IMR-90 (cell line): Measurements from ENCODE around the gene DNAJC5G. TPM values are rescaled to one million over a fixed set of nuclear protein-coding genes. Genes with fewer than 3 reads are reported as not detected.

Experiments used
- ATAC-seq: fragments of 200-7000 bp; cut with Tn5 transposase; 2 replicates; pipeline ENCODE4 v1.9.1; 2020; ENCODE audit warnings: low read depth, mild to moderate bottlenecking, moderate library complexity
- BruUV-seq: library from RNA; stranded (reverse); fragments of 400-500 nt; replicated peaks from 2 replicates; lab custom pipeline; 2021; lab: Mats Ljungman, UMichigan
- CTCF ChIA-PET: fragments of 300-600 bp; formaldehyde crosslinking; extraction: SDS; loops from one replicate; lab custom pipeline; 2021; ENCODE audit warnings: antibody characterized with exemption; lab: Yijun Ruan, JAX
- POLR2A ChIA-PET: fragments of 300-600 bp; sonication (Branson Sonifier 250); formaldehyde crosslinking; loops from one replicate; lab custom pipeline; 2022; ENCODE audit warnings: antibody characterized with exemption; ENCODE audit not compliant: unreplicated experiment; lab: Charles Lee
- DNase-seq: peaks from one replicate; pipeline ENCODE4 v3.0.0; 2013
- H2AFZ ChIP-seq: replicated peaks from 2 replicates; pipeline ENCODE3; 2013; ENCODE audit warnings: low read length, mild to moderate bottlenecking; ENCODE audit not compliant: poor library complexity
- H2AK5ac ChIP-seq: 2 replicates; pipeline ENCODE4 v1.6.1; 2013; ENCODE audit warnings: low read depth, low read length, inconsistent platforms
- H2AK9ac ChIP-seq: replicated peaks from 2 replicates; pipeline ENCODE3; 2013; ENCODE audit warnings: mild to moderate bottlenecking, low read depth, low read length, moderate library complexity; ENCODE audit not compliant: poor library complexity
- H2BK120ac ChIP-seq: 2 replicates; pipeline ENCODE4 v1.6.1; 2013; ENCODE audit warnings: low read depth, low read length, inconsistent platforms
- H2BK15ac ChIP-seq: 3 replicates; pipeline ENCODE4 v1.6.1; 2013; ENCODE audit warnings: low read depth, low read length, inconsistent platforms
- H2BK20ac ChIP-seq: 2 replicates; pipeline ENCODE4 v1.6.1; 2013; ENCODE audit warnings: low read depth, mild to moderate bottlenecking, inconsistent platforms, low read length, moderate library complexity
- H2BK5ac ChIP-seq: 2 replicates; pipeline ENCODE4 v1.6.1; 2013; ENCODE audit warnings: mild to moderate bottlenecking, low read depth, low read length, inconsistent platforms; ENCODE audit not compliant: poor library complexity, severe bottlenecking
- H3K14ac ChIP-seq: replicated peaks from 2 replicates; pipeline ENCODE4 v1.6.1; 2013; ENCODE audit warnings: low read depth, low read length, inconsistent platforms
- H3K18ac ChIP-seq: 2 replicates; pipeline ENCODE4 v1.6.1; 2013; ENCODE audit warnings: low read depth, low read length, control low read depth
- H3K23ac ChIP-seq: 2 replicates; pipeline ENCODE4 v1.6.1; 2013; ENCODE audit warnings: low read depth, low read length, inconsistent platforms
- H3K27ac ChIP-seq: 2 replicates; pipeline ENCODE4 v1.5.1; 2013; ENCODE audit warnings: mild to moderate bottlenecking, control low read depth, low read length; ENCODE audit not compliant: insufficient read depth
- H3K27me3 ChIP-seq: 2 replicates; pipeline ENCODE4 v1.6.1; 2013; ENCODE audit warnings: low read length; ENCODE audit not compliant: control insufficient read depth, insufficient read depth
- H3K36me3 ChIP-seq: 2 replicates; pipeline ENCODE4 v1.6.1; 2013; ENCODE audit warnings: low read length, mixed read lengths; ENCODE audit not compliant: control insufficient read depth, insufficient read depth
- H3K4ac ChIP-seq: 2 replicates; pipeline ENCODE4 v1.6.1; 2013; ENCODE audit warnings: low read depth, low read length, inconsistent platforms
- H3K4me1 ChIP-seq: 2 replicates; pipeline ENCODE4 v1.6.1; 2013; ENCODE audit warnings: low read length, mixed read lengths; ENCODE audit not compliant: control insufficient read depth, insufficient read depth
- H3K4me2 ChIP-seq: 2 replicates; pipeline ENCODE4 v1.6.1; 2013; ENCODE audit warnings: low read depth, mild to moderate bottlenecking, control low read depth, low read length, moderate library complexity
- H3K4me3 ChIP-seq: 2 replicates; pipeline ENCODE4 v1.5.1; 2013; ENCODE audit warnings: low read depth, mild to moderate bottlenecking, control low read depth, low read length, moderate library complexity; ENCODE audit not compliant: insufficient read depth
- H3K56ac ChIP-seq: 2 replicates; pipeline ENCODE4 v1.6.1; 2013; ENCODE audit warnings: low read length, inconsistent platforms; ENCODE audit not compliant: insufficient read depth; ENCODE audit errors: extremely low read depth
- H3K79me1 ChIP-seq, 2 experiments: 2 replicates each; pipeline ENCODE4 v1.6.1; 2013; ENCODE audit warnings: low read length in 2 of 2, inconsistent platforms in 1 of 2, low read depth in 1 of 2
- H3K9ac ChIP-seq: 2 replicates; pipeline ENCODE4 v1.6.1; 2013; ENCODE audit warnings: low read depth, low read length, control low read depth
- H3K9me1 ChIP-seq: 2 replicates; pipeline ENCODE4 v1.6.1; 2013; ENCODE audit warnings: low read length, inconsistent platforms; ENCODE audit not compliant: insufficient read depth
- H3K9me3 ChIP-seq: 2 replicates; pipeline ENCODE4 v1.6.1; 2013; ENCODE audit warnings: low read length; ENCODE audit not compliant: control insufficient read depth, insufficient read depth
- H4K20me1 ChIP-seq: 2 replicates; pipeline ENCODE4 v1.6.1; 2013; ENCODE audit warnings: low read length, inconsistent platforms; ENCODE audit not compliant: insufficient read depth
- H4K5ac ChIP-seq: 2 replicates; pipeline ENCODE4 v1.6.1; 2013; ENCODE audit warnings: mild to moderate bottlenecking, low read depth, low read length, control low read depth
- H4K8ac ChIP-seq, 2 experiments: 2 replicates each; pipeline ENCODE4 v1.6.1; 2013; ENCODE audit warnings: low read depth in 2 of 2, low read length in 2 of 2, control low read depth in 1 of 2, inconsistent platforms in 1 of 2
- H4K91ac ChIP-seq: 2 replicates; pipeline ENCODE4 v1.6.1; 2013; ENCODE audit warnings: low read depth, low read length, inconsistent platforms; ENCODE audit not compliant: insufficient read depth
- BHLHE40 ChIP-seq: fragments of 150-350 bp; IDR thresholded peaks from 2 replicates; pipeline ENCODE4 v1.6.1; 2016; ENCODE audit warnings: mild to moderate bottlenecking, low read depth, low read length
- CEBPB ChIP-seq: IDR thresholded peaks from 2 replicates; pipeline ENCODE4 v1.6.1; 2012; ENCODE audit warnings: low read depth, low read length, improper control_type of control experiment
- CTCF ChIP-seq: conservative IDR thresholded peaks from 2 replicates; pipeline ENCODE4 v1.5.1; 2012; ENCODE audit warnings: mild to moderate bottlenecking, low read depth, low read length, improper control_type of control experiment
- ELK1 ChIP-seq: fragments of 150-350 bp; IDR thresholded peaks from 2 replicates; pipeline ENCODE4 v1.6.1; 2016; ENCODE audit warnings: low read depth, mild to moderate bottlenecking, low read length, moderate library complexity, borderline replicate concordance
- FOS ChIP-seq: fragments of 150-350 bp; IDR thresholded peaks from 2 replicates; pipeline ENCODE4 v1.6.1; 2016; ENCODE audit warnings: low read depth, low read length
- MAFK ChIP-seq: IDR thresholded peaks from 2 replicates; pipeline ENCODE4 v1.6.1; 2012; ENCODE audit warnings: low read depth, low read length, improper control_type of control experiment
- MAZ ChIP-seq: IDR thresholded peaks from 2 replicates; pipeline ENCODE4 v1.6.1; 2012; ENCODE audit warnings: low read depth, mild to moderate bottlenecking, low read length, improper control_type of control experiment, moderate library complexity, borderline replicate concordance
- MXI1 ChIP-seq: IDR thresholded peaks from 2 replicates; pipeline ENCODE4 v1.6.1; 2012; ENCODE audit warnings: low read depth, mild to moderate bottlenecking, low read length, moderate library complexity, borderline replicate concordance
- NFE2L2 ChIP-seq: fragments of 150-350 bp; IDR thresholded peaks from 2 replicates; pipeline ENCODE4 v1.6.1; 2016; ENCODE audit warnings: low read depth, mild to moderate bottlenecking, low read length
- RAD21 ChIP-seq: IDR thresholded peaks from 2 replicates; pipeline ENCODE4 v1.6.1; 2012; ENCODE audit warnings: low read length, improper control_type of control experiment
- RCOR1 ChIP-seq: IDR thresholded peaks from 2 replicates; pipeline ENCODE4 v1.6.1; 2012; ENCODE audit warnings: mild to moderate bottlenecking, low read length, improper control_type of control experiment; ENCODE audit not compliant: insufficient replicate concordance
- RFX5 ChIP-seq: IDR thresholded peaks from 2 replicates; pipeline ENCODE4 v1.8.0; 2012; ENCODE audit warnings: low read depth, mild to moderate bottlenecking, low read length, moderate library complexity
- SMC3 ChIP-seq: fragments of 150-350 bp; IDR thresholded peaks from 2 replicates; pipeline ENCODE4 v1.6.1; 2016; ENCODE audit warnings: low read depth, mild to moderate bottlenecking, antibody characterized with exemption, low read length, moderate library complexity
- USF2 ChIP-seq: fragments of 150-350 bp; IDR thresholded peaks from 2 replicates; pipeline ENCODE4 v1.6.1; 2017; ENCODE audit warnings: mild to moderate bottlenecking, antibody characterized with exemption, low read length, low read depth
- WGBS, 2 experiments: methylation state at CpG; one replicate each; pipeline versions ENCODE4 v1.1.5 to v1.1.7; 2013; ENCODE audit warnings: missing lambda C conversion rate in 2 of 2; ENCODE audit not compliant: insufficient read length in 1 of 2; ENCODE audit errors: extremely low coverage in 2 of 2; 5-methylcytosine and 5-hydroxymethylcytosine counted together
- dilution Hi-C: fragments of 300-500 bp; cut with HindIII; formaldehyde crosslinking; loops from one replicate; pipeline ENCODE4 v1.14.3; 2018; ENCODE audit warnings: low sequenced_read_pairs; ENCODE audit not compliant: unreplicated experiment
- in situ Hi-C: fragments of 300-500 bp; cut with MboI; formaldehyde crosslinking; loops from 3 replicates; pipeline ENCODE4 v1.14.3; 2019; ENCODE audit warnings: low sequenced_read_pairs, inconsistent platforms, mixed read lengths
- intact Hi-C: fragments of 100-400 bp; cut with micrococcal nuclease; formaldehyde crosslinking; loops from 2 replicates; pipeline ENCODE4 v1.10.0; 2022
- polyA plus RNA-seq, 3 experiments: library from polyadenylated mRNA; depleted of rRNA; stranded (reverse); fragments of >200 nt; gene quantifications; 2 replicates each; pipeline ENCODE4 v1.2.3, GENCODE V29; 2012; ENCODE audit warnings: low replicate concordance in 1 of 3
- total RNA-seq: library from RNA; depleted of rRNA; stranded (reverse); fragments of >200 nt; gene quantifications from 2 replicates; pipeline ENCODE4 v1.2.3, GENCODE V29; 2012

DNAJC5G gene
- total and polyA plus RNA-seq, 2 of the 4 experiments (the other 2 are of a cell fraction): not detected

- intact Hi-C loops: no loop called here
- BruUV-seq: no TSS peak
- no peak overlapping the region for H3K4me3 ChIP-seq
These were observed 13.8 kb upstream of the DNAJC5G start for GRCh38 chr2:27261241-27261925.

More at GRCh38 chr2:27261241-27261925, 13.8 kb upstream of the DNAJC5G start:
- 93% methylated on average over 2 of the region's 11 CpGs; no CpG with 5 or more reads in 1 of the 2 experiments for WGBS, 2 experiments
- Histone ChIP-seq H3K14ac (no peak overlapping the region), H2BK20ac (no peak overlapping the region), H3K18ac (no peak overlapping the region), H4K8ac (no peak overlapping the region), H3K9me3 (no peaks in the 10 kb centered on the region; the same call in 1 of the 2 replicates), H4K20me1 (no peaks in the 10 kb centered on the region), H3K56ac (no peak overlapping the region), H4K91ac (no peak overlapping the region), H3K4me1 (peaks cover 4% of the 10 kb centered on the region; the same call in 1 of the 2 replicates), H2AFZ (no peak overlapping the region), H3K9ac (no peak overlapping the region), H3K4ac (no peak overlapping the region), H2BK120ac (no peak overlapping the region), H3K27ac (no peak overlapping the region), H2AK9ac (no peak overlapping the region), H2BK15ac (no peak overlapping the region), H3K79me1 (no peaks in the 10 kb centered on the region), H4K5ac (no peak overlapping the region), H3K27me3 (peaks cover 86% of the 10 kb centered on the region), H3K4me2 (no peak overlapping the region), H3K23ac (no peak overlapping the region; the same call in 1 of the 2 replicates), H3K9me1 (peaks cover under 1% of the 10 kb centered on the region; the same call in 1 of the 2 replicates), H3K36me3 (no peaks in the 10 kb centered on the region), H2BK5ac (no peak overlapping the region), H2AK5ac (no peak overlapping the region)
- ATAC-seq (no peak), DNase-seq (no peak)
- TF ChIP-seq CTCF (no peak), NFE2L2 (no peak), MAFK (no peak), RFX5 (no peak), FOS (no peak), BHLHE40 (no peak), SMC3 (no peak), CEBPB (no peak), RCOR1 (no peak), ELK1 (no peak), RAD21 (no peak), MXI1 (no peak), USF2 (no peak), MAZ (no peak)
- in situ Hi-C loops (no loop called here), dilution Hi-C loops (no loop called here)
- CTCF ChIA-PET: no interaction called here
- POLR2A ChIA-PET: no interaction called here
